HepG2 (cell line): Measurements from ENCODE around the gene TMEM187. TPM values are rescaled to one million over a fixed set of nuclear protein-coding genes. Genes with fewer than 3 reads are reported as not detected.

ENCODE experiments used
- CAMTA2 ChIP-seq: sonication (generic); formaldehyde crosslinking; IDR thresholded peaks from 2 replicates; pipeline ENCODE4 v1.4.0; 2020; ENCODE audit warnings: mild to moderate bottlenecking, missing genetic modification reagents, borderline replicate concordance
- CBX1 ChIP-seq: IDR thresholded peaks from one replicate; pipeline ENCODE4 v1.6.1; 2016; ENCODE audit warnings: antibody characterized with exemption, low read depth
- FLYWCH1 ChIP-seq: sonication (generic); formaldehyde crosslinking; IDR thresholded peaks from 2 replicates; pipeline ENCODE4 v1.8.1; 2023; ENCODE audit warnings: mild to moderate bottlenecking, missing genetic modification reagents
- FOXM1 ChIP-seq: sonication (generic); formaldehyde crosslinking; IDR thresholded peaks from 2 replicates; pipeline ENCODE4 v1.5.0; 2020; ENCODE audit warnings: missing genetic modification reagents
- HNRNPH1 ChIP-seq: fragments of 200-400 bp; formaldehyde crosslinking; optimal IDR thresholded peaks from 2 replicates; pipeline ENCODE3; 2017; ENCODE audit warnings: mild to moderate bottlenecking, low read depth, low read length
- MAFF ChIP-seq: IDR thresholded peaks from 2 replicates; pipeline ENCODE4 v1.6.1; 2011; ENCODE audit warnings: low read depth, low read length, improper control_type of control experiment
- MAZ ChIP-seq, 2 experiments: sonication (generic) in 1 of 2; formaldehyde crosslinking in 1 of 2; IDR thresholded peaks; 2 replicates each; pipeline versions ENCODE4 v1.5.0 to v1.6.1; 2012 to 2020; ENCODE audit warnings: low read depth in 2 of 2, mild to moderate bottlenecking in 2 of 2, borderline replicate concordance in 1 of 2, improper control_type of control experiment in 1 of 2, low read length in 1 of 2, missing genetic modification reagents in 1 of 2, moderate library complexity in 1 of 2
- MED8 ChIP-seq: sonication (generic); formaldehyde crosslinking; IDR thresholded peaks from 2 replicates; pipeline ENCODE4 v1.8.1; 2023; ENCODE audit warnings: mild to moderate bottlenecking, missing genetic modification reagents; ENCODE audit not compliant: insufficient replicate concordance
- NFRKB ChIP-seq: fragments of 450-650 bp; IDR thresholded peaks from 2 replicates; pipeline ENCODE4 v1.6.1; 2017
- NR3C1 ChIP-seq: sonication (generic); formaldehyde crosslinking; IDR thresholded peaks from 2 replicates; pipeline ENCODE4 v1.4.0; 2020; ENCODE audit warnings: missing genetic modification reagents
- SALL1 ChIP-seq: sonication (generic); formaldehyde crosslinking; IDR thresholded peaks from 2 replicates; pipeline ENCODE4 v1.8.0; 2022; ENCODE audit warnings: mild to moderate bottlenecking, missing genetic modification reagents
- SMAD3 ChIP-seq: sonication (generic); formaldehyde crosslinking; IDR thresholded peaks from 2 replicates; pipeline ENCODE4 v1.4.0; 2020; ENCODE audit warnings: missing genetic modification reagents
- TAF15 ChIP-seq: fragments of 200-400 bp; formaldehyde crosslinking; IDR thresholded peaks from one replicate; pipeline ENCODE4 v1.6.1; 2018; ENCODE audit warnings: mild to moderate bottlenecking, low read depth, low read length; ENCODE audit not compliant: poor library complexity, severe bottlenecking
- TCF12 ChIP-seq, 2 experiments: fragments of 450-650 bp in 1 of 2; sonication (generic) in 1 of 2; formaldehyde crosslinking in 1 of 2; IDR thresholded peaks; 2 replicates each; pipeline versions ENCODE4 v1.6.1 to v1.8.0; 2017 to 2022; ENCODE audit warnings: antibody characterized with exemption in 1 of 2, mild to moderate bottlenecking in 1 of 2, missing genetic modification reagents in 1 of 2, moderate library complexity in 1 of 2
- TCF7 ChIP-seq: sonication (generic); IDR thresholded peaks from 2 replicates; pipeline ENCODE4 v1.6.1; 2016; ENCODE audit warnings: antibody characterized with exemption, low read depth
- ZFP91 ChIP-seq: sonication (generic); formaldehyde crosslinking; IDR thresholded peaks from 2 replicates; pipeline ENCODE4 v1.9.0; 2022; ENCODE audit warnings: missing genetic modification reagents, mild to moderate bottlenecking, borderline replicate concordance
- ZNF101 ChIP-seq: sonication (generic); formaldehyde crosslinking; IDR thresholded peaks from 2 replicates; pipeline ENCODE4 v1.4.0; 2020; ENCODE audit warnings: mild to moderate bottlenecking, low read depth, missing genetic modification reagents, borderline replicate concordance
- ZNF33B ChIP-seq: sonication (generic); formaldehyde crosslinking; IDR thresholded peaks from 2 replicates; pipeline ENCODE4 v1.5.1; 2020; ENCODE audit warnings: mild to moderate bottlenecking, missing genetic modification reagents
- ZNF496 ChIP-seq: sonication (generic); formaldehyde crosslinking; IDR thresholded peaks from 2 replicates; pipeline ENCODE4 v1.8.1; 2023; ENCODE audit warnings: mild to moderate bottlenecking, moderate library complexity, missing genetic modification reagents; ENCODE audit not compliant: insufficient replicate concordance
- ZNF563 ChIP-seq: sonication (generic); formaldehyde crosslinking; IDR thresholded peaks from 2 replicates; pipeline ENCODE4 v1.8.0; 2022; ENCODE audit warnings: mild to moderate bottlenecking, moderate library complexity, missing genetic modification reagents
- ZNF615 ChIP-seq: sonication (generic); formaldehyde crosslinking; IDR thresholded peaks from 2 replicates; pipeline ENCODE4 v1.5.0; 2020; ENCODE audit warnings: mild to moderate bottlenecking, missing genetic modification reagents, borderline replicate concordance
- ZSCAN20 ChIP-seq: sonication (generic); formaldehyde crosslinking; IDR thresholded peaks from 2 replicates; pipeline ENCODE4 v1.4.0; 2020; ENCODE audit warnings: missing genetic modification reagents, mild to moderate bottlenecking, borderline replicate concordance
- ZXDC ChIP-seq: sonication (generic); formaldehyde crosslinking; IDR thresholded peaks from 2 replicates; pipeline ENCODE4 v1.5.0; 2020; ENCODE audit warnings: mild to moderate bottlenecking, missing genetic modification reagents
- polyA plus RNA-seq, 8 experiments: library from polyadenylated mRNA; depleted of rRNA in 3 of 8; stranded (reverse) in 7 of 8; unstranded in 1 of 8; fragments of >200 nt; fragmentation: Illumina TruSeq in 4 of 8; extraction: Trizol in 4 of 8; gene quantifications; 2 replicates each; pipeline versions ENCODE4 v1.2.1 to v1.2.3, GENCODE V29; 2011 to 2016; ENCODE audit warnings: low read depth in 4 of 8, missing spikeins in 1 of 8, mixed read lengths in 1 of 8; ENCODE audit not compliant: insufficient read depth in 1 of 8
- total RNA-seq, 5 experiments: library from RNA; depleted of rRNA; stranded (reverse); fragments of >200 nt; fragmentation: Illumina TruSeq; extraction: Trizol; gene quantifications; 2 replicates each; pipeline ENCODE4 v1.2.3, GENCODE V29; 2016; ENCODE audit warnings: low read depth in 1 of 5

Gene TMEM187
- total and polyA plus RNA-seq, 2 of the 13 experiments (the other 11 are each of a cell fraction or from before 2014, with no cell fraction given), result 2.2 to 6.2 TPM

- TF ChIP-seq ZXDC (CRISPR knock-in tag) (no peak), NFRKB (no peak), ZNF33B (CRISPR knock-in tag) (0 out of 2 replicates have a peak, but pooled peaks have one; percentile 34), HNRNPH1 (no peak), MAFF (no peak), ZNF496 (no peak), TCF7 (no peak), CBX1 (no peak), ZNF101 (CRISPR knock-in tag) (no peak), TCF12 (IDR thresholded peaks at IDR 0.05) (no peak), TCF12 (CRISPR knock-in tag; IDR thresholded peaks at IDR 0.05) (no peak), ZFP91 (CRISPR knock-in tag) (no peak), ZNF563 (CRISPR knock-in tag) (no peak), TAF15 (no peak), ZNF615 (CRISPR knock-in tag) (no peak), CAMTA2 (CRISPR knock-in tag) (no peak), SMAD3 (CRISPR knock-in tag) (no peak), NR3C1 (CRISPR knock-in tag) (no peak), FLYWCH1 (no peak), FOXM1 (no peak), SALL1 (CRISPR knock-in tag) (no peak), MAZ (IDR thresholded peaks at IDR 0.05; ENCODE audit: borderline replicate concordance, low read depth, low read length) (peak; percentile 55; the same call in 1 of the 2 replicates), MAZ (CRISPR knock-in tag; IDR thresholded peaks at IDR 0.05; ENCODE audit: low read depth) (no peak), ZSCAN20 (CRISPR knock-in tag) (no peak), MED8 (CRISPR knock-in tag) (no peak)
Observed at GRCh38 chrX:153970357-153971123, 2.0 kb upstream of the TMEM187 start (continued).
